Activated T-helper 2 cell treated with anti-CD3 and anti-CD28 coated beads, Interferon-gamma antibody, Interleukin-2, Interleukin-4, amounts not matched to agents 10 μg/mL and 5 μg/mL and 100 μg/mL, durations not matched to agents 14 hours and 24 hours and 36 hours (primary cell): ENCODE measurements around the gene ATP9B. TPM values are rescaled to one million over a fixed set of nuclear protein-coding genes. Genes with fewer than 3 reads are reported as not detected.

Experiments used
- DNase-seq: peaks from one replicate; pipeline ENCODE4 v3.0.0; 2021; ENCODE audit warnings: low spot score
- H3K27ac Mint-ChIP-seq: one replicate; pipeline ENCODE4 v1.8.0; 2021; ENCODE audit warnings: mixed read lengths
- H3K27me3 Mint-ChIP-seq: one replicate; pipeline ENCODE4 v1.8.0; 2021; ENCODE audit warnings: low read depth, mixed read lengths
- H3K36me3 Mint-ChIP-seq: one replicate; pipeline ENCODE4 v1.8.0; 2021; ENCODE audit warnings: low read depth, mixed read lengths
- H3K4me1 Mint-ChIP-seq: one replicate; pipeline ENCODE4 v1.8.0; 2021; ENCODE audit warnings: low read depth, mixed read lengths
- H3K4me3 Mint-ChIP-seq: one replicate; pipeline ENCODE4 v1.8.0; 2021; ENCODE audit warnings: low read depth, mild to moderate bottlenecking, moderate library complexity, mixed read lengths
- H3K9me3 Mint-ChIP-seq: one replicate; pipeline ENCODE4 v1.8.0; 2021; ENCODE audit warnings: mixed read lengths
- intact Hi-C: fragments of 100-400 bp; cut with micrococcal nuclease; formaldehyde crosslinking; loops from one replicate; pipeline ENCODE4 v1.15.1; 2023
- total RNA-seq: library from RNA; stranded (reverse); gene quantifications from 2 replicates; pipeline ENCODE4 v1.2.3, GENCODE V29; 2022

Gene ATP9B
- total RNA-seq, 1 donor from 2014 or later: 27.6 TPM

- Mint-ChIP-seq H3K27ac (no peak overlapping the region), H3K4me1 (no peaks in the 10 kb centered on the region), H3K4me3 (no peak overlapping the region), H3K9me3 (no peaks in the 10 kb centered on the region), H3K36me3 (no peaks in the 10 kb centered on the region), H3K27me3 (no peaks in the 10 kb centered on the region)
- intact Hi-C loops: no loop called here
- DNase-seq: no peak
These were observed 148.9 kb downstream of the ATP9B start for GRCh38 chr18:79217979-79218604.

- intact Hi-C loops: no loop called here
- H3K4me3 Mint-ChIP-seq: no peak overlapping the region
- DNase-seq: no peak
These were observed 149.5 kb downstream of the ATP9B start for GRCh38 chr18:79218605-79219190.

GRCh38 chr18:79221136-79221535 lies 151.9 kb downstream of the ATP9B start:
- Mint-ChIP-seq H3K4me3 (no peak overlapping the region), H3K9me3 (no peaks in the 10 kb centered on the region), H3K36me3 (no peaks in the 10 kb centered on the region), H3K27me3 (no peaks in the 10 kb centered on the region), H3K27ac (no peak overlapping the region), H3K4me1 (no peaks in the 10 kb centered on the region)
- no peak for DNase-seq
- intact Hi-C loops: no loop called here

More at GRCh38 chr18:79218605-79219190, 149.5 kb downstream of the ATP9B start:
- Mint-ChIP-seq H3K36me3 (no peaks in the 10 kb centered on the region), H3K27ac (no peak overlapping the region), H3K27me3 (no peaks in the 10 kb centered on the region), H3K9me3 (no peaks in the 10 kb centered on the region), H3K4me1 (no peaks in the 10 kb centered on the region)

- intact Hi-C loops: no loop called here
These were observed 153.6 kb downstream of the ATP9B start for GRCh38 chr18:79222790-79223189.

GRCh38 chr18:79223431-79223830 lies 154.2 kb downstream of the ATP9B start:
- Mint-ChIP-seq H3K4me3 (no peak overlapping the region), H3K4me1 (no peaks in the 10 kb centered on the region)
- no peak for DNase-seq

More at GRCh38 chr18:79222790-79223189, 153.6 kb downstream of the ATP9B start:
- DNase-seq: no peak
- Mint-ChIP-seq H3K27me3 (no peaks in the 10 kb centered on the region), H3K4me1 (no peaks in the 10 kb centered on the region), H3K27ac (no peak overlapping the region), H3K9me3 (no peaks in the 10 kb centered on the region), H3K36me3 (no peaks in the 10 kb centered on the region), H3K4me3 (no peak overlapping the region)

GRCh38 chr18:79224381-79224780 lies 155.2 kb downstream of the ATP9B start:
- H3K9me3 Mint-ChIP-seq: no peaks in the 10 kb centered on the region

More at GRCh38 chr18:79223431-79223830, 154.2 kb downstream of the ATP9B start:
- Mint-ChIP-seq H3K27me3 (no peaks in the 10 kb centered on the region), H3K9me3 (no peaks in the 10 kb centered on the region), H3K27ac (no peak overlapping the region), H3K36me3 (no peaks in the 10 kb centered on the region)
- intact Hi-C loops: no loop called here

GRCh38 chr18:79227621-79228020 lies 158.4 kb downstream of the ATP9B start:
- no peaks in the 10 kb centered on the region for H3K4me1 Mint-ChIP-seq
- H3K27ac Mint-ChIP-seq: no peak overlapping the region
- intact Hi-C loops: no loop called here
- no peak overlapping the region for H3K4me3 Mint-ChIP-seq
- H3K9me3 Mint-ChIP-seq: no peaks in the 10 kb centered on the region
- H3K36me3 Mint-ChIP-seq: no peaks in the 10 kb centered on the region
- DNase-seq: no peak
- no peaks in the 10 kb centered on the region for H3K27me3 Mint-ChIP-seq

More at GRCh38 chr18:79224381-79224780, 155.2 kb downstream of the ATP9B start:
- no peak for DNase-seq
- H3K4me3 Mint-ChIP-seq: no peak overlapping the region
- H3K27me3 Mint-ChIP-seq: no peaks in the 10 kb centered on the region
- intact Hi-C loops: no loop called here
- no peaks in the 10 kb centered on the region for H3K4me1 Mint-ChIP-seq
- no peak overlapping the region for H3K27ac Mint-ChIP-seq
- no peaks in the 10 kb centered on the region for H3K36me3 Mint-ChIP-seq

GRCh38 chr18:79229431-79229830 lies 160.2 kb downstream of the ATP9B start:
- Mint-ChIP-seq H3K4me3 (no peak overlapping the region), H3K36me3 (no peaks in the 10 kb centered on the region), H3K27me3 (no peaks in the 10 kb centered on the region), H3K4me1 (no peaks in the 10 kb centered on the region), H3K9me3 (no peaks in the 10 kb centered on the region), H3K27ac (no peak overlapping the region)
- intact Hi-C loops: no loop called here
- no peak for DNase-seq

- H3K27me3 Mint-ChIP-seq: no peaks in the 10 kb centered on the region
- intact Hi-C loops: no loop called here
- H3K4me3 Mint-ChIP-seq: no peak overlapping the region
- no peaks in the 10 kb centered on the region for H3K36me3 Mint-ChIP-seq
- DNase-seq: no peak
- H3K27ac Mint-ChIP-seq: no peak overlapping the region
- H3K4me1 Mint-ChIP-seq: no peaks in the 10 kb centered on the region
- no peaks in the 10 kb centered on the region for H3K9me3 Mint-ChIP-seq
These were observed 165.2 kb downstream of the ATP9B start for GRCh38 chr18:79234438-79234837.

- H3K9me3 Mint-ChIP-seq: no peaks in the 10 kb centered on the region
- H3K36me3 Mint-ChIP-seq: no peaks in the 10 kb centered on the region
- H3K27me3 Mint-ChIP-seq: no peaks in the 10 kb centered on the region
- no peaks in the 10 kb centered on the region for H3K4me1 Mint-ChIP-seq
- no peak overlapping the region for H3K4me3 Mint-ChIP-seq
- intact Hi-C loops: loop anchor here (10.0 kb wide), 1 partner anchor 175 kb away; the partner anchor contains the start of gene ATP9B
- no peak overlapping the region for H3K27ac Mint-ChIP-seq
- DNase-seq: no peak
These were observed 170.4 kb downstream of the ATP9B start for GRCh38 chr18:79239631-79240030.

GRCh38 chr18:79241755-79242154 lies 172.6 kb downstream of the ATP9B start:
- no peaks in the 10 kb centered on the region for H3K36me3 Mint-ChIP-seq
- no peak for DNase-seq
- intact Hi-C loops: loop anchor here (10.0 kb wide), 1 partner anchor 177 kb away; the partner anchor contains the start of gene ATP9B
- H3K27me3 Mint-ChIP-seq: no peaks in the 10 kb centered on the region
- H3K27ac Mint-ChIP-seq: no peak overlapping the region
- no peaks in the 10 kb centered on the region for H3K9me3 Mint-ChIP-seq
- H3K4me3 Mint-ChIP-seq: no peak overlapping the region
- H3K4me1 Mint-ChIP-seq: peaks cover 3% of the 10 kb centered on the region

GRCh38 chr18:79242246-79242645 lies 173.1 kb downstream of the ATP9B start:
- H3K27ac Mint-ChIP-seq: no peak overlapping the region
- H3K36me3 Mint-ChIP-seq: no peaks in the 10 kb centered on the region
- H3K27me3 Mint-ChIP-seq: no peaks in the 10 kb centered on the region
- H3K4me1 Mint-ChIP-seq: peaks cover 3% of the 10 kb centered on the region
- H3K9me3 Mint-ChIP-seq: no peaks in the 10 kb centered on the region
- intact Hi-C loops: loop anchor here (10.0 kb wide), 1 partner anchor 177 kb away; the partner anchor contains the start of gene ATP9B
- no peak overlapping the region for H3K4me3 Mint-ChIP-seq
- no peak for DNase-seq

- Mint-ChIP-seq H3K27me3 (no peaks in the 10 kb centered on the region), H3K36me3 (no peaks in the 10 kb centered on the region), H3K4me3 (no peak overlapping the region), H3K4me1 (peaks cover 7% of the 10 kb centered on the region), H3K9me3 (no peaks in the 10 kb centered on the region), H3K27ac (no peak overlapping the region)
- DNase-seq: no peak
- intact Hi-C loops: loop anchor here (1.0 to 10.0 kb wide), 3 partner anchors 181 to 368 kb away; partner anchors contain the start of gene ATP9B
These were observed 176.4 kb downstream of the ATP9B start for GRCh38 chr18:79245517-79246001.
